Adipose tissue (tissue), 3 donors: ENCODE measurements around the gene EEF2K. TPM values are rescaled to one million over a fixed set of nuclear protein-coding genes. Genes with fewer than 3 reads are reported as not detected.

Source experiments
- H3K27ac ChIP-seq: one replicate; pipeline ENCODE4 v1.5.1; 2013; ENCODE audit warnings: low read depth, low read length
- WGBS, 3 donors: extraction: QIAGEN DNeasy Blood & Tissue Kit; methylation state at CpG; one replicate each; pipeline ENCODE4 v1.1.7; 2013; 5-methylcytosine and 5-hydroxymethylcytosine counted together
- polyA plus RNA-seq, 3 donors: library from polyadenylated mRNA; stranded (reverse); fragments of 200-250 nt; gene quantifications; one replicate each; pipeline ENCODE4 v1.2.3, GENCODE V29; 2013
- donor health status: healthy with polysubstance abuse.
- donor health status: Bipolar disorder and iron deficiency.
- donor health status: healthy.

The EEF2K gene
- polyA plus RNA-seq, 3 donors, result 7.1 to 14.1 (median 9.0) TPM

- 97 to 98% (median 98%) methylated on average over 3 of the region's 3 CpGs for WGBS, 3 donors
- no peak overlapping the region for H3K27ac ChIP-seq
Measured at GRCh38 chr16:22335668-22336246, 129.7 kb downstream of the EEF2K start.

GRCh38 chr16:22336581-22336980 lies 130.5 kb downstream of the EEF2K start:
- H3K27ac ChIP-seq, result no peak overlapping the region

- H3K27ac ChIP-seq, result no peak overlapping the region
Measured at GRCh38 chr16:22337045-22337444, 131.0 kb downstream of the EEF2K start.

- WGBS, 3 donors, result 92 to 97% (median 97%) methylated on average over 4 of the region's 4 CpGs
Measured at GRCh38 chr16:22337849-22338635, 132.0 kb downstream of the EEF2K start.

More at GRCh38 chr16:22337849-22338635, 132.0 kb downstream of the EEF2K start:
- H3K27ac ChIP-seq, result no peak overlapping the region

Other genes with a start within 250 kb of the EEF2K start
- gene PDZD9, start 205.2 kb upstream of the EEF2K start, polyA plus RNA-seq, result not detected
- 10 to 100 TPM in 1 of 3 donors, 1 to 10 TPM in 2; 4.7 to 10.0 (median 9.9) TPM for gene MOSMO, start 198.2 kb upstream of the EEF2K start, polyA plus RNA-seq
- gene VWA3A, start 113.7 kb upstream of the EEF2K start, polyA plus RNA-seq, result under 1 TPM; 0.03 to 0.34 (median 0.13) TPM
- not detected for gene SDR42E2, start 43.8 kb upstream of the EEF2K start, polyA plus RNA-seq
- 10 to 100 TPM; 19.1 to 29.3 (median 24.3) TPM for gene POLR3E, start 91.1 kb downstream of the EEF2K start, polyA plus RNA-seq
- gene CDR2, start 168.3 kb downstream of the EEF2K start, polyA plus RNA-seq, result 10 to 100 TPM in 2 of 3 donors, 1 to 10 TPM in 1; 4.8 to 18.9 (median 14.6) TPM